Endodermal cell (in vitro differentiated cells): ENCODE measurements around the gene AKAP8. TPM values are rescaled to one million over a fixed set of nuclear protein-coding genes. Genes with fewer than 3 reads are reported as not detected.
"Not testable (repeated sequence)": the region's sequence is repeated elsewhere in the genome, so short reads cannot be mapped to it uniquely, and the experiment has no call there.

Source experiments
- DNase-seq: peaks from one replicate; pipeline ENCODE4 v3.0.0-alpha.2; 2017
- H3K27ac ChIP-seq: 2 replicates; pipeline ENCODE4 v1.5.1; 2013; ENCODE audit warnings: mild to moderate bottlenecking, low read depth, low read length, moderate library complexity
- H3K27me3 ChIP-seq: 2 replicates; pipeline ENCODE4 v1.6.1; 2013; ENCODE audit warnings: mild to moderate bottlenecking, low read length, moderate library complexity; ENCODE audit not compliant: insufficient read depth, control insufficient read depth, poor library complexity, severe bottlenecking
- H3K36me3 ChIP-seq: 2 replicates; pipeline ENCODE4 v1.7.0; 2013; ENCODE audit warnings: mild to moderate bottlenecking, low read length, moderate library complexity; ENCODE audit not compliant: control insufficient read depth, insufficient read depth
- H3K4me1 ChIP-seq: one replicate; pipeline ENCODE4 v1.7.0; 2013; ENCODE audit warnings: low read length; ENCODE audit not compliant: control insufficient read depth, insufficient read depth
- H3K4me3 ChIP-seq: 2 replicates; pipeline ENCODE4 v1.5.1; 2013; ENCODE audit warnings: mild to moderate bottlenecking, low read length, moderate library complexity
- H3K9ac ChIP-seq: 2 replicates; pipeline ENCODE4 v1.6.1; 2013; ENCODE audit warnings: mild to moderate bottlenecking, low read length, moderate library complexity; ENCODE audit not compliant: poor library complexity, severe bottlenecking; ENCODE audit errors: extremely low read depth
- H3K9me3 ChIP-seq: 2 replicates; pipeline ENCODE4 v1.6.1; 2013; ENCODE audit warnings: mild to moderate bottlenecking, low read length, moderate library complexity; ENCODE audit not compliant: control insufficient read depth
- H3K27ac Mint-ChIP-seq: 2 replicates; pipeline ENCODE4 v1.8.0; 2020; ENCODE audit warnings: mixed read lengths
- H3K27me3 Mint-ChIP-seq: 2 replicates; pipeline ENCODE4 v1.8.0; 2021; ENCODE audit warnings: mild to moderate bottlenecking, mixed read lengths; ENCODE audit not compliant: insufficient read depth
- H3K36me3 Mint-ChIP-seq: 2 replicates; pipeline ENCODE4 v1.8.0; 2020; ENCODE audit warnings: low read depth, mixed read lengths
- H3K4me1 Mint-ChIP-seq: 2 replicates; pipeline ENCODE4 v1.8.0; 2020; ENCODE audit warnings: mixed read lengths
- H3K4me3 Mint-ChIP-seq: 2 replicates; pipeline ENCODE4 v1.8.0; 2020; ENCODE audit warnings: mild to moderate bottlenecking, moderate library complexity, mixed read lengths
- H3K9me3 Mint-ChIP-seq: 2 replicates; pipeline ENCODE4 v1.8.0; 2020; ENCODE audit warnings: mild to moderate bottlenecking, mixed read lengths
- WGBS, 2 experiments: methylation state at CpG; one replicate each; pipeline versions ENCODE4 v1.1.5 to v1.1.7; 2013; ENCODE audit warnings: missing lambda C conversion rate in 2 of 2, mixed read lengths in 1 of 2; ENCODE audit not compliant: insufficient coverage in 1 of 2, insufficient read length in 1 of 2; 5-methylcytosine and 5-hydroxymethylcytosine counted together
- total RNA-seq, 2 donors: library from RNA; stranded (reverse); fragmentation: NEBNext Ultra II Directional in 1 of 2; extraction: Animal tissue kit (Norgen Biotek cat#: 25700) in 1 of 2; gene quantifications; 2 replicates in 1 of 2; 3 replicates in 1 of 2; pipeline ENCODE4 v1.2.1, GENCODE V29; 2021
- TF ChIP-seq, protein P1 (sequence below): fragments of 200-600 bp; sonication (generic); conservative IDR thresholded peaks from 2 replicates; pipeline ENCODE4 v1.5.0; 2021; ENCODE audit warnings: antibody characterized with exemption, mild to moderate bottlenecking

The AKAP8 gene
- total RNA-seq, 2 donors from 2014 or later: 34.9 to 39.6 TPM

- Mint-ChIP-seq H3K27me3 (no peaks in the 10 kb centered on the region), H3K9me3 (no peaks in the 10 kb centered on the region), H3K36me3 (peaks cover 70% of the 10 kb centered on the region), H3K4me3 (no peak overlapping the region), H3K4me1 (no peaks in the 10 kb centered on the region), H3K27ac (no peak overlapping the region)
- no peak overlapping the region for H3K9ac ChIP-seq
- H3K4me1 ChIP-seq: no peaks in the 10 kb centered on the region
- 88 to 100% methylated on average over 6 of the region's 6 CpGs for WGBS, 2 experiments
- DNase-seq: peak; percentile 13
- H3K27ac ChIP-seq: no peak overlapping the region
- TF ChIP-seq, protein P1, sequence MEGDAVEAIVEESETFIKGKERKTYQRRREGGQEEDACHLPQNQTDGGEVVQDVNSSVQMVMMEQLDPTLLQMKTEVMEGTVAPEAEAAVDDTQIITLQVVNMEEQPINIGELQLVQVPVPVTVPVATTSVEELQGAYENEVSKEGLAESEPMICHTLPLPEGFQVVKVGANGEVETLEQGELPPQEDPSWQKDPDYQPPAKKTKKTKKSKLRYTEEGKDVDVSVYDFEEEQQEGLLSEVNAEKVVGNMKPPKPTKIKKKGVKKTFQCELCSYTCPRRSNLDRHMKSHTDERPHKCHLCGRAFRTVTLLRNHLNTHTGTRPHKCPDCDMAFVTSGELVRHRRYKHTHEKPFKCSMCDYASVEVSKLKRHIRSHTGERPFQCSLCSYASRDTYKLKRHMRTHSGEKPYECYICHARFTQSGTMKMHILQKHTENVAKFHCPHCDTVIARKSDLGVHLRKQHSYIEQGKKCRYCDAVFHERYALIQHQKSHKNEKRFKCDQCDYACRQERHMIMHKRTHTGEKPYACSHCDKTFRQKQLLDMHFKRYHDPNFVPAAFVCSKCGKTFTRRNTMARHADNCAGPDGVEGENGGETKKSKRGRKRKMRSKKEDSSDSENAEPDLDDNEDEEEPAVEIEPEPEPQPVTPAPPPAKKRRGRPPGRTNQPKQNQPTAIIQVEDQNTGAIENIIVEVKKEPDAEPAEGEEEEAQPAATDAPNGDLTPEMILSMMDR: no peak
- no peaks in the 10 kb centered on the region for H3K27me3 ChIP-seq
- H3K9me3 ChIP-seq: no peaks in the 10 kb centered on the region
- H3K4me3 ChIP-seq: no peak overlapping the region
- H3K36me3 ChIP-seq: peaks cover 74% of the 10 kb centered on the region
Measured at GRCh38 chr19:15397236-15397635, 17.6 kb upstream of the AKAP8 start.

DNA sequence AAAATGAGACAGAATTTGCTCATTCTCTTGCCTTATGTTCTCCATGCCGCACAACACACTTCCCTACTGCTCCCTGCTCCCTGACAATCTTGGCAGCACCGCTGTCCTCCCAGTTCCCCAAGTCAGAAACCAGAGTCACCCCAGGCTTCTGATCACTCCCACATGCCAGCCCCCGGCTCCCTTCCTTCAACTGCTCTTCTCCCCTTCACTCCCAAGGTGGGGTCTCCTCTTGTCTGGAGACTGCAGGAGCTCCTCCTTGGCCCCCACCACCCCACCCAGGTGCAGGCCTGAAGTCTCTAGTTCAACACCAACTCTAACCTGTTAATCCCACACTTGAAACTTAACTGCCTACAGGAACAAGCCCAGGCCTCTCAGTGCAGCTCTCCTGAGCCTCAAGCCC is 16.8 kb upstream of the AKAP8 start:
- Mint-ChIP-seq H3K9me3 (no peaks in the 10 kb centered on the region), H3K27ac (no peak overlapping the region), H3K36me3 (peaks cover 74% of the 10 kb centered on the region), H3K27me3 (no peaks in the 10 kb centered on the region), H3K4me3 (no peak overlapping the region), H3K4me1 (no peaks in the 10 kb centered on the region)
- Histone ChIP-seq H3K9ac (no peak overlapping the region), H3K9me3 (no peaks in the 10 kb centered on the region), H3K27me3 (no peaks in the 10 kb centered on the region), H3K27ac (no peak overlapping the region), H3K36me3 (peaks cover 71% of the 10 kb centered on the region), H3K4me3 (no peak overlapping the region), H3K4me1 (no peaks in the 10 kb centered on the region)
- no peak for DNase-seq
- 92 to 99% methylated on average over 2 to 3 of the region's 3 CpGs for WGBS, 2 experiments
- TF ChIP-seq, protein P1: no peak

GRCh38 chr19:15395251-15395650 is 15.7 kb upstream of the AKAP8 start:
- peaks cover 75% of the 10 kb centered on the region for H3K36me3 Mint-ChIP-seq
- H3K4me1 ChIP-seq, H3K9me3 Mint-ChIP-seq, H3K9ac ChIP-seq, H3K27me3 Mint-ChIP-seq, H3K4me1 Mint-ChIP-seq, H3K27me3 ChIP-seq, H3K4me3 Mint-ChIP-seq, H3K27ac ChIP-seq, H3K9me3 ChIP-seq, H3K27ac Mint-ChIP-seq, H3K4me3 ChIP-seq: not testable (repeated sequence)
- DNase-seq: peak; percentile 9
- H3K36me3 ChIP-seq: peaks cover 68% of the 10 kb centered on the region
- 93 to 96% methylated on average over 16 to 17 of the region's 17 CpGs for WGBS, 2 experiments

GRCh38 chr19:15394426-15394825 is 14.8 kb upstream of the AKAP8 start:
- Histone ChIP-seq H3K27ac (no peak overlapping the region), H3K9ac (no peak overlapping the region), H3K4me1 (no peaks in the 10 kb centered on the region), H3K36me3 (peaks cover 68% of the 10 kb centered on the region), H3K27me3 (no peaks in the 10 kb centered on the region), H3K4me3 (no peak overlapping the region), H3K9me3 (no peaks in the 10 kb centered on the region)
- Mint-ChIP-seq H3K9me3 (no peaks in the 10 kb centered on the region), H3K36me3 (peaks cover 75% of the 10 kb centered on the region), H3K4me3 (no peak overlapping the region), H3K27me3 (no peaks in the 10 kb centered on the region), H3K4me1 (no peaks in the 10 kb centered on the region), H3K27ac (no peak overlapping the region)
- TF ChIP-seq, protein P1: no peak
- 93 to 95% methylated on average over 3 to 5 of the region's 5 CpGs for WGBS, 2 experiments
- no peak for DNase-seq
